ENCODE measurements around the gene ARHGAP32. TPM values are rescaled to one million over a fixed set of nuclear protein-coding genes. Genes with fewer than 3 reads are reported as not detected.

Gene ARHGAP32
- total RNA-seq, 1 donor: 20.1 TPM

DNA sequence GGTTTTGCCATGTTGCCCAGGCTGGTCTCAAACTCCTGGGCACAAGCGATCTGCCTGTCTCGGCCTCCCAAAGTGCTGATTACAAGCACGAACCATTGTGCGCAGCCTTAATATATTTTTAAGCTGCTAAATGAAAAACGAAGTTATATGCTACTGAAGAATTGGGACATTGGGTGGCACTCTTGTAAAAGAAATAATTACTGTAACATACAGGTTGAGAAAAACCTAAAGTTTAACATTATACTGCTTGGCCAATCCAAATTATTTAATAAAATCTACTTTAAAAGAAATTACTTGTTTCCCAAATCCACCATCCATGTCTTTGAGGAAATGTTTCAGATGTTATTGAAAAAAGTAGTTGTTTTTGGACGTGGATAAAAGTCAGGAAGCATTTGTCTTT, 37.9 kb upstream of the ARHGAP32 start:
- peak; percentile 47 for DNase-seq (ENCODE audit: low read depth)
- TF ChIP-seq, protein P1, sequence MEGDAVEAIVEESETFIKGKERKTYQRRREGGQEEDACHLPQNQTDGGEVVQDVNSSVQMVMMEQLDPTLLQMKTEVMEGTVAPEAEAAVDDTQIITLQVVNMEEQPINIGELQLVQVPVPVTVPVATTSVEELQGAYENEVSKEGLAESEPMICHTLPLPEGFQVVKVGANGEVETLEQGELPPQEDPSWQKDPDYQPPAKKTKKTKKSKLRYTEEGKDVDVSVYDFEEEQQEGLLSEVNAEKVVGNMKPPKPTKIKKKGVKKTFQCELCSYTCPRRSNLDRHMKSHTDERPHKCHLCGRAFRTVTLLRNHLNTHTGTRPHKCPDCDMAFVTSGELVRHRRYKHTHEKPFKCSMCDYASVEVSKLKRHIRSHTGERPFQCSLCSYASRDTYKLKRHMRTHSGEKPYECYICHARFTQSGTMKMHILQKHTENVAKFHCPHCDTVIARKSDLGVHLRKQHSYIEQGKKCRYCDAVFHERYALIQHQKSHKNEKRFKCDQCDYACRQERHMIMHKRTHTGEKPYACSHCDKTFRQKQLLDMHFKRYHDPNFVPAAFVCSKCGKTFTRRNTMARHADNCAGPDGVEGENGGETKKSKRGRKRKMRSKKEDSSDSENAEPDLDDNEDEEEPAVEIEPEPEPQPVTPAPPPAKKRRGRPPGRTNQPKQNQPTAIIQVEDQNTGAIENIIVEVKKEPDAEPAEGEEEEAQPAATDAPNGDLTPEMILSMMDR (IDR thresholded peaks at IDR 0.05; ENCODE audit: insufficient read depth, low read length): no peak
- H3K4me3 ChIP-seq (ENCODE audit: low read depth, low read length): no peak overlapping the region

DNA sequence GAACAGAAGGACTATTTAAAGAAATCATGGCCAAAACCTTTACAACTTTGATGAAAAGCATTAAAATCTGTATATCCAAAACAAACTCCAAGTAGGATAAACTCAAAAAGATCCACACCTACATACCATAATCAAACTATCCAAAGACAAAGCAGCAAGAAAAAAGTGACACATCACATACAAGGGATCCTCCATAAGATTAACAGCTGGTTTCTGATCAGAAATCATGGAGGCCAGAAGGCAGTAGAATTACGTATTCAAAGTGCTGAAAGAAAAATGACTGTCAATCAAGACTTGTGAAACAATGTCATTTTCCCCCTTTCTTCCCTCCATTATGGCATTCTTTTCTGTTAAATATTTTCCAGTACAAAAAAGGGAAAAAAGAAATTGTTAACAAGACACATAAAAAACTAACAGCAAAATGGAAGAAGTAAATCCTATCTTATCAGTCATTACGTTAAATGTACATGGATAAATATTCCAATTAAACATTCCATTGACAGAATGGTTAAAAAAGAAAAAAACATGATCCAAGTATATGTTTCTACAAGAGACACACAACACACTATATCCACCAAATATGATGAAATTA, 34.2 kb upstream of the ARHGAP32 start:
- DNase-seq (ENCODE audit: low read depth): no peak
- TF ChIP-seq, protein P1 (IDR thresholded peaks at IDR 0.05; ENCODE audit: insufficient read depth, low read length): no peak
- no peak overlapping the region for H3K4me3 ChIP-seq (ENCODE audit: low read depth, low read length)

GRCh38 chr11:129225190-129225589, 33.1 kb upstream of the ARHGAP32 start:
- DNase-seq (ENCODE audit: low read depth): peak; percentile 68
- no peak overlapping the region for H3K4me3 ChIP-seq (ENCODE audit: low read depth, low read length)
- TF ChIP-seq, protein P1 (IDR thresholded peaks at IDR 0.05; ENCODE audit: insufficient read depth, low read length): no peak

DNA sequence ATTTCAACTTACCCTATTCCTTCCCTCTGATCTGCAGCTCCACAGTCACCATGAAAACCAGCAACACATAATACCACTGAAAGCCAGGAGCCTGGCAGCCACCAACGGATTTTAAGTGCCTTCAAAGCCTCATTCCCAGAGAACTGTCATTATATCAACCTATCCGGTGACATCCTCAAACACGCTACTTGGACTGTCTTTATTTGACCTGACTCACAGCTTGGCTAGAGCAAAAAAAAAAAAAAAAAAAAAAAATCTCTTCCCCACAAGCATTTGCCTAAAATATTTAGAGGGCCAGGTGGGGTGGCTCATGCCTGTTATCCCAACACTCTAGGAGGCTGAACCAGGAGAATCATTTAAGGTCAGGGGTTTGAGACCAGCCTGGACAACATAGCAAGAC, 32.4 kb upstream of the ARHGAP32 start:
- no peak overlapping the region for H3K4me3 ChIP-seq (ENCODE audit: low read depth, low read length)
- TF ChIP-seq, protein P1 (IDR thresholded peaks at IDR 0.05; ENCODE audit: insufficient read depth, low read length): no peak
- peak; percentile 7 for DNase-seq (ENCODE audit: low read depth)

DNA sequence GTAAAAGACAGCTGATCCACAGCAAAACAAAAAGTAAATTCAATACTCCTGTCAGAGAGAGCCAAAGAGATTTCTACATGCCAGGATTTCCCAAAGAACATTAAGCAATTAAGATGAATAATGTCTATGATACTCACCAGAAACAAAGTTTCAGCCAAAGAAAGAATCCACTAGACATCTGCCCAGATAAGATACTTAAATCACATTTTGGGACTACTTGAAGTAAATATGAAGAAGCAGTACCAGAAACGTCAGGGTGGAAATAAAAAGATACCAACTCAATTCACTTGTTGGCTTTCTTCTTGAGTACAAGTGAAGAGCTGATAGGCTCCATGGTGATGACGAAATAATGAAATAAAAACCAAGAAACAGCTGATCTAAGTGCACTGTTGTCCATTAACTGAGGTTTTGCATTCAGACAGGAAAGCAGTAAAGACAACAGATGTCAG, 31.6 kb upstream of the ARHGAP32 start:
- no peak overlapping the region for H3K4me3 ChIP-seq (ENCODE audit: low read depth, low read length)
- TF ChIP-seq, protein P1 (IDR thresholded peaks at IDR 0.05; ENCODE audit: insufficient read depth, low read length): no peak
- peak; percentile 92 for DNase-seq (ENCODE audit: low read depth)

DNA sequence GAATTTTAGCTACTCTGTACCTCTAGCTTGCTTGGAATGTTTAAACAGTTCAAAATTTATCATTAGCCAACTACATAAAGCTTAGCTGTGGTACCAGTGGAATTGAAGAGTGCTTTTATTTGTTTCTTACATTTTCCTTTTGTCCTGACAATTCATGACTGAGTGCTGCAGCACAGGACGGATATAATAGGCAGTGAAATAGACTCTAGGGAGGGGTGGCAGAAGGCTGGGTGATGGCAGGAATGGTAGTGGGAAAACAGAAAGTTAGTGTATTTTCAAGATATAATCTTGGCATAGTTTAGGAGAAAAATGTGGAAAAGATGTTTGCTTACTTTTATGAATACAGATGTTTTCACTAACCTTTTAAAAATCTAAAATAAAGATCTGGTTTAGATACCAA, 31.1 kb upstream of the ARHGAP32 start:
- DNase-seq (ENCODE audit: low read depth): no peak
- TF ChIP-seq, protein P1 (IDR thresholded peaks at IDR 0.05; ENCODE audit: insufficient read depth, low read length): no peak
- peak overlapping the region; percentile 3 for H3K4me3 ChIP-seq (ENCODE audit: low read depth, low read length)

DNA sequence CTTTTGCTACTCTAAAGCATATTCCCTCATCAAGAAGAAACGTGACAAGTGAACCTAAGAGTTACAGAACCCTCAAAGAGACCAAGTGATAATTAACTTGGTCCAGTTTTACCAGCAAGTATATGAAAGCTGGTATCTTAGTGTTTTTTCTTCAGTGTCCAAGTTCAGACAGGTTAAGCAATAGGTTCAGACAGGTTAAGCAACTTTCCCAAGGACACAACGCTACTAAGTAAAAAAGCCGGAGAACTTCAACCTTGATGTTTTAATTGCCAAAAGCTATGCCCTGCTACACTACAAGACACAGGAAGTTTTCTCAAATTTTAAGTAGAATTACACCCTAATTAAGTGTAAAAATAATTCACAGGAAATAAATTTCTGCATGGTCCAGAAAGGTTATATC, 30.0 kb upstream of the ARHGAP32 start:
- H3K4me3 ChIP-seq (ENCODE audit: low read depth, low read length): no peak overlapping the region
- DNase-seq (ENCODE audit: low read depth): no peak
- TF ChIP-seq, protein P1 (IDR thresholded peaks at IDR 0.05; ENCODE audit: insufficient read depth, low read length): no peak
